ENCODE measurements around the gene SASS6.
"Not testable (repeated sequence)": the region's sequence is repeated elsewhere in the genome, so short reads cannot be mapped to it uniquely, and the experiment has no call there.

SASS6 gene

GRCh38 chr1:100050139-100050538 is 82.6 kb downstream of the SASS6 start:
- H3K79me2 ChIP-seq (ENCODE audit: control insufficient read depth, insufficient read depth, low read length, poor library complexity): peaks cover 5% of the 10 kb centered on the region
- peak overlapping the region; percentile 75 for H3K4ac ChIP-seq (ENCODE audit: low read depth, low read length)
- no peak overlapping the region for H3K18ac ChIP-seq (ENCODE audit: low read length)
- H3K4me1 ChIP-seq (ENCODE audit: control insufficient read depth in 1 of 2, insufficient read depth in 2 of 2, low read length in 2 of 2): peaks cover 0 to 6% of the 10 kb centered on the region in 2 experiments
- no peak overlapping the region for H3K23ac ChIP-seq (ENCODE audit: low read length)
- no peak overlapping the region for H2BK120ac ChIP-seq (ENCODE audit: insufficient read depth, low read length, poor library complexity)
- H3K4me3 ChIP-seq (ENCODE audit: low read depth, low read length): no peak overlapping the region
- peaks cover 0 to 6% of the 10 kb centered on the region in 2 experiments for H3K36me3 ChIP-seq (ENCODE audit: control insufficient read depth in 1 of 2, insufficient read depth in 2 of 2, low read length in 2 of 2)
- H3K79me1 ChIP-seq (ENCODE audit: low read length): no peaks in the 10 kb centered on the region
- peak overlapping the region; percentile 23 for H3K4me2 ChIP-seq (ENCODE audit: low read length)
- DNase-seq: no peak
- no peak overlapping the region for H4K8ac ChIP-seq (ENCODE audit: low read depth, low read length)
- WGBS (ENCODE audit: extremely low coverage, insufficient coverage, insufficient read length): no CpG with 5 or more reads among the region's 4 CpGs
- no peak overlapping the region for H2AK5ac ChIP-seq (ENCODE audit: low read length)
- H4K91ac ChIP-seq (ENCODE audit: low read depth, low read length): no peak overlapping the region
- no peaks in the 10 kb centered on the region for H3K27me3 ChIP-seq (ENCODE audit: insufficient read depth, low read length)
- no peak overlapping the region for H2BK12ac ChIP-seq (ENCODE audit: low read length)
- no peak overlapping the region for H2AFZ ChIP-seq (ENCODE audit: insufficient read depth, low read length, poor library complexity)
- no peak overlapping the region for H2BK5ac ChIP-seq (ENCODE audit: low read depth, low read length, poor library complexity)
- H4K12ac ChIP-seq (ENCODE audit: low read depth, low read length): no peak overlapping the region
- H3K9me3 ChIP-seq (ENCODE audit: insufficient read depth, low read depth, low read length): no peaks in the 10 kb centered on the region
- H3K27ac ChIP-seq (ENCODE audit: low read depth, low read length): no peak overlapping the region
- no peak overlapping the region for H3K14ac ChIP-seq (ENCODE audit: low read length)
- no peak overlapping the region for H3K9ac ChIP-seq (ENCODE audit: low read length)

- H3K4me3 ChIP-seq (ENCODE audit: low read depth, low read length); H2BK120ac ChIP-seq (ENCODE audit: insufficient read depth, low read length, poor library complexity); H3K79me1 ChIP-seq (ENCODE audit: low read length); H2BK5ac ChIP-seq (ENCODE audit: low read depth, low read length, poor library complexity); H3K23ac ChIP-seq (ENCODE audit: low read length); H2AK5ac ChIP-seq (ENCODE audit: low read length); H3K4me1 ChIP-seq (ENCODE audit: control insufficient read depth in 1 of 2, insufficient read depth in 2 of 2, low read length in 2 of 2); H3K9ac ChIP-seq (ENCODE audit: low read length); H3K9me3 ChIP-seq (ENCODE audit: insufficient read depth, low read depth, low read length); H3K14ac ChIP-seq (ENCODE audit: low read length); H2AFZ ChIP-seq (ENCODE audit: insufficient read depth, low read length, poor library complexity); H4K8ac ChIP-seq (ENCODE audit: low read depth, low read length); H3K79me2 ChIP-seq (ENCODE audit: control insufficient read depth, insufficient read depth, low read length, poor library complexity); H3K4ac ChIP-seq (ENCODE audit: low read depth, low read length); H3K27ac ChIP-seq (ENCODE audit: low read depth, low read length); H2BK12ac ChIP-seq (ENCODE audit: low read length); H4K91ac ChIP-seq (ENCODE audit: low read depth, low read length); H3K4me2 ChIP-seq (ENCODE audit: low read length); H4K12ac ChIP-seq (ENCODE audit: low read depth, low read length); H3K18ac ChIP-seq (ENCODE audit: low read length); H3K36me3 ChIP-seq (ENCODE audit: control insufficient read depth in 1 of 2, insufficient read depth in 2 of 2, low read length in 2 of 2); H3K27me3 ChIP-seq (ENCODE audit: insufficient read depth, low read length): not testable (repeated sequence)
- DNase-seq: peak in 1 of 2 donors; percentile 30
- no CpG with 5 or more reads among the region's 11 CpGs for WGBS (ENCODE audit: extremely low coverage, insufficient coverage, insufficient read length)
Observed at GRCh38 chr1:100047235-100047708, 85.5 kb downstream of the SASS6 start.

GRCh38 chr1:100045206-100045605 is 87.5 kb downstream of the SASS6 start:
- Histone ChIP-seq H3K9me3 (ENCODE audit: insufficient read depth, low read depth, low read length) (no peaks in the 10 kb centered on the region), H3K4ac (ENCODE audit: low read depth, low read length) (no peak overlapping the region), H3K18ac (ENCODE audit: low read length) (no peak overlapping the region), H3K14ac (ENCODE audit: low read length) (no peak overlapping the region), H3K79me1 (ENCODE audit: low read length) (no peaks in the 10 kb centered on the region), H4K8ac (ENCODE audit: low read depth, low read length) (no peak overlapping the region), H3K27me3 (ENCODE audit: insufficient read depth, low read length) (no peaks in the 10 kb centered on the region), H3K36me3 (ENCODE audit: control insufficient read depth in 1 of 2, insufficient read depth in 2 of 2, low read length in 2 of 2) (peaks cover 0 to 2% of the 10 kb centered on the region in 2 experiments), H3K79me2 (ENCODE audit: control insufficient read depth, insufficient read depth, low read length, poor library complexity) (peaks cover 9% of the 10 kb centered on the region), H3K4me2 (ENCODE audit: low read length) (no peak overlapping the region), H3K27ac (ENCODE audit: low read depth, low read length) (no peak overlapping the region), H2BK5ac (ENCODE audit: low read depth, low read length, poor library complexity) (no peak overlapping the region), H2BK12ac (ENCODE audit: low read length) (no peak overlapping the region), H3K4me3 (ENCODE audit: low read depth, low read length) (no peak overlapping the region), H4K12ac (ENCODE audit: low read depth, low read length) (no peak overlapping the region), H3K9ac (ENCODE audit: low read length) (no peak overlapping the region), H2AFZ (ENCODE audit: insufficient read depth, low read length, poor library complexity) (no peak overlapping the region), H4K91ac (ENCODE audit: low read depth, low read length) (no peak overlapping the region), H3K23ac (ENCODE audit: low read length) (no peak overlapping the region), H3K4me1 (ENCODE audit: control insufficient read depth in 1 of 2, insufficient read depth in 2 of 2, low read length in 2 of 2) (peaks cover 0 to 6% of the 10 kb centered on the region in 2 experiments), H2AK5ac (ENCODE audit: low read length) (no peak overlapping the region), H2BK120ac (ENCODE audit: insufficient read depth, low read length, poor library complexity) (no peak overlapping the region)
- no CpG with 5 or more reads among the region's 5 CpGs for WGBS (ENCODE audit: extremely low coverage, insufficient coverage, insufficient read length)
- DNase-seq: no peak

- H3K4me1 ChIP-seq (ENCODE audit: control insufficient read depth in 1 of 2, insufficient read depth in 2 of 2, low read length in 2 of 2): peaks cover 0 to 2% of the 10 kb centered on the region in 2 experiments
- no CpG with 5 or more reads among the region's 2 CpGs for WGBS (ENCODE audit: extremely low coverage, insufficient coverage, insufficient read length)
- H3K9ac ChIP-seq (ENCODE audit: low read length): no peak overlapping the region
Observed at GRCh38 chr1:100039591-100039990, 93.1 kb downstream of the SASS6 start.

More at GRCh38 chr1:100039591-100039990, 93.1 kb downstream of the SASS6 start:
- no peak overlapping the region for H3K4me3 ChIP-seq (ENCODE audit: low read depth, low read length)
- no peak overlapping the region for H3K18ac ChIP-seq (ENCODE audit: low read length)
- H3K23ac ChIP-seq (ENCODE audit: low read length): no peak overlapping the region
- peaks cover 17% of the 10 kb centered on the region for H3K79me2 ChIP-seq (ENCODE audit: control insufficient read depth, insufficient read depth, low read length, poor library complexity)
- no peak overlapping the region for H3K14ac ChIP-seq (ENCODE audit: low read length)
- no peak overlapping the region for H4K12ac ChIP-seq (ENCODE audit: low read depth, low read length)
- no peak for DNase-seq
- no peak overlapping the region for H3K27ac ChIP-seq (ENCODE audit: low read depth, low read length)
- H3K79me1 ChIP-seq (ENCODE audit: low read length): peaks cover 11% of the 10 kb centered on the region
- no peaks in the 10 kb centered on the region for H3K9me3 ChIP-seq (ENCODE audit: insufficient read depth, low read depth, low read length)
- no peak overlapping the region for H4K8ac ChIP-seq (ENCODE audit: low read depth, low read length)
- H2BK120ac ChIP-seq (ENCODE audit: insufficient read depth, low read length, poor library complexity): no peak overlapping the region
- H3K4ac ChIP-seq (ENCODE audit: low read depth, low read length): no peak overlapping the region
- no peaks in the 10 kb centered on the region for H3K27me3 ChIP-seq (ENCODE audit: insufficient read depth, low read length)
- H3K4me2 ChIP-seq (ENCODE audit: low read length): no peak overlapping the region
- no peak overlapping the region for H2AFZ ChIP-seq (ENCODE audit: insufficient read depth, low read length, poor library complexity)
- no peak overlapping the region for H2AK5ac ChIP-seq (ENCODE audit: low read length)
- H2BK5ac ChIP-seq (ENCODE audit: low read depth, low read length, poor library complexity): no peak overlapping the region
- H3K36me3 ChIP-seq (ENCODE audit: control insufficient read depth in 1 of 2, insufficient read depth in 2 of 2, low read length in 2 of 2): peaks cover 0 to 2% of the 10 kb centered on the region in 2 experiments
- H2BK12ac ChIP-seq (ENCODE audit: low read length): no peak overlapping the region
- no peak overlapping the region for H4K91ac ChIP-seq (ENCODE audit: low read depth, low read length)
